GM21825 (cell line): ENCODE results near the gene KIRREL3.

ENCODE experiments used
- ATAC-seq: cut with Tn5 transposase; IDR thresholded peaks from one replicate; pipeline ENCODE4 v1.9.1; 2021; ENCODE audit warnings: mild to moderate bottlenecking, moderate library complexity; ENCODE audit not compliant: unreplicated experiment

The KIRREL3 gene

GRCh38 chr11:126837581-126837980 is 163.0 kb downstream of the KIRREL3 start:
- no peak for ATAC-seq

- no peak for ATAC-seq
Observed at GRCh38 chr11:126834573-126834972, 166.0 kb downstream of the KIRREL3 start.

GRCh38 chr11:126834149-126834548 is 166.4 kb downstream of the KIRREL3 start:
- no peak for ATAC-seq

GRCh38 chr11:126833065-126833464 is 167.5 kb downstream of the KIRREL3 start:
- ATAC-seq, result no peak

- ATAC-seq, result no peak
Observed at GRCh38 chr11:126832387-126832786, 168.2 kb downstream of the KIRREL3 start.

- no peak for ATAC-seq
Observed at GRCh38 chr11:126830216-126830806, 170.3 kb downstream of the KIRREL3 start.

- ATAC-seq, result no peak
Observed at GRCh38 chr11:126829716-126830115, 170.9 kb downstream of the KIRREL3 start.

- no peak for ATAC-seq
Observed at GRCh38 chr11:126824035-126824607, 176.4 kb downstream of the KIRREL3 start.

- no peak for ATAC-seq
Observed at GRCh38 chr11:126823274-126823673, 177.3 kb downstream of the KIRREL3 start.

GRCh38 chr11:126821827-126822226 is 178.7 kb downstream of the KIRREL3 start:
- ATAC-seq, result no peak

- no peak for ATAC-seq
Observed at GRCh38 chr11:126819194-126819593, 181.4 kb downstream of the KIRREL3 start.

- ATAC-seq, result no peak
Observed at GRCh38 chr11:126817523-126818450, 182.8 kb downstream of the KIRREL3 start.

- ATAC-seq, result no peak
Observed at GRCh38 chr11:126817096-126817495, 183.5 kb downstream of the KIRREL3 start.

- ATAC-seq, result no peak
Observed at GRCh38 chr11:126816645-126817044, 183.9 kb downstream of the KIRREL3 start.

- no peak for ATAC-seq
Observed at GRCh38 chr11:126815111-126815510, 185.5 kb downstream of the KIRREL3 start.

GRCh38 chr11:126810776-126811175 is 189.8 kb downstream of the KIRREL3 start:
- no peak for ATAC-seq

- no peak for ATAC-seq
Observed at GRCh38 chr11:126809514-126810289, 190.9 kb downstream of the KIRREL3 start.

- ATAC-seq, result no peak
Observed at GRCh38 chr11:126808836-126809235, 191.7 kb downstream of the KIRREL3 start.

GRCh38 chr11:126808296-126808695 is 192.3 kb downstream of the KIRREL3 start:
- ATAC-seq, result no peak

- ATAC-seq, result no peak
Observed at GRCh38 chr11:126805870-126806269, 194.7 kb downstream of the KIRREL3 start.

- ATAC-seq, result no peak
Observed at GRCh38 chr11:126804363-126804762, 196.2 kb downstream of the KIRREL3 start.
